Tibial nerve (tissue), 4 donors: ENCODE measurements around the gene GYPC.

Source experiments
- EP300 ChIP-seq, 2 donors: sonication (generic); formaldehyde crosslinking; IDR thresholded peaks; one replicate each; pipeline ENCODE4 v1.6.1; 2017; ENCODE audit warnings: antibody characterized with exemption in 2 of 2, mild to moderate bottlenecking in 1 of 2
- TF ChIP-seq, protein P1 (sequence below), 5 experiments: fragments of 200-600 bp in 3 of 5; fragments of 450-650 bp in 2 of 5; sonication (generic) in 3 of 5; IDR thresholded peaks; one replicate each; pipeline ENCODE4 v1.5.1; 2016 to 2019; ENCODE audit warnings: antibody characterized with exemption in 5 of 5, mild to moderate bottlenecking in 3 of 5, moderate library complexity in 2 of 5

DNA sequence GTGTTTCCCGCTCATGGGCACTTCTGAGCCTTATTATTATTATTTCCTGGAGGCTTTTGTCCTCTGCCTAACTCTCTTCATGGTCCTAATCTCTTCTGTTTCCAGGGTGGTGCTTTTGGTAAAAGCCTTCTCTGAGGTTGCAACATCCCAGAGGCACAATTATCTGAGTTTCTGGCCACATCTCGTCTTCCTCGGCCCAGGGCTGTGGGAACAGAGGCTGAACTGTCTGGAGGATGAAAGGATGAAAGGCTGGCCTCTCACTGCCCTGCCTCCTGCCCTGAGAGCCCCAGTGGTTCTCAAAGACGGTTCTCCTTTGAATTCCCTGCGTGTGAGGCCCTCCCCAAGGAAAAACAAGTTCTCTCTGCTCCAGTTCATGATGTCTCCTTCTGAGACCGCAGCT is 13.8 kb downstream of the GYPC start:
- TF ChIP-seq, protein P1, sequence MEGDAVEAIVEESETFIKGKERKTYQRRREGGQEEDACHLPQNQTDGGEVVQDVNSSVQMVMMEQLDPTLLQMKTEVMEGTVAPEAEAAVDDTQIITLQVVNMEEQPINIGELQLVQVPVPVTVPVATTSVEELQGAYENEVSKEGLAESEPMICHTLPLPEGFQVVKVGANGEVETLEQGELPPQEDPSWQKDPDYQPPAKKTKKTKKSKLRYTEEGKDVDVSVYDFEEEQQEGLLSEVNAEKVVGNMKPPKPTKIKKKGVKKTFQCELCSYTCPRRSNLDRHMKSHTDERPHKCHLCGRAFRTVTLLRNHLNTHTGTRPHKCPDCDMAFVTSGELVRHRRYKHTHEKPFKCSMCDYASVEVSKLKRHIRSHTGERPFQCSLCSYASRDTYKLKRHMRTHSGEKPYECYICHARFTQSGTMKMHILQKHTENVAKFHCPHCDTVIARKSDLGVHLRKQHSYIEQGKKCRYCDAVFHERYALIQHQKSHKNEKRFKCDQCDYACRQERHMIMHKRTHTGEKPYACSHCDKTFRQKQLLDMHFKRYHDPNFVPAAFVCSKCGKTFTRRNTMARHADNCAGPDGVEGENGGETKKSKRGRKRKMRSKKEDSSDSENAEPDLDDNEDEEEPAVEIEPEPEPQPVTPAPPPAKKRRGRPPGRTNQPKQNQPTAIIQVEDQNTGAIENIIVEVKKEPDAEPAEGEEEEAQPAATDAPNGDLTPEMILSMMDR (IDR thresholded peaks at IDR 0.05): no peak
- no peak for TF ChIP-seq EP300 (IDR thresholded peaks at IDR 0.05)
